NCI-H2227 treated with DMSO at 0.1 percent for 48 hours (cell line): Measurements from ENCODE around the gene CDC42BPA.
A peak's percentile ranks its signal among the peaks of the same experiment; 100 is the strongest.
"Not testable (repeated sequence)": the region's sequence is repeated elsewhere in the genome, so short reads cannot be mapped to it uniquely, and the experiment has no call there.

Source experiments
- DNase-seq: peaks from one replicate; lab custom pipeline; 2025; lab: John Stamatoyannopoulos, UW

The CDC42BPA gene

DNA sequence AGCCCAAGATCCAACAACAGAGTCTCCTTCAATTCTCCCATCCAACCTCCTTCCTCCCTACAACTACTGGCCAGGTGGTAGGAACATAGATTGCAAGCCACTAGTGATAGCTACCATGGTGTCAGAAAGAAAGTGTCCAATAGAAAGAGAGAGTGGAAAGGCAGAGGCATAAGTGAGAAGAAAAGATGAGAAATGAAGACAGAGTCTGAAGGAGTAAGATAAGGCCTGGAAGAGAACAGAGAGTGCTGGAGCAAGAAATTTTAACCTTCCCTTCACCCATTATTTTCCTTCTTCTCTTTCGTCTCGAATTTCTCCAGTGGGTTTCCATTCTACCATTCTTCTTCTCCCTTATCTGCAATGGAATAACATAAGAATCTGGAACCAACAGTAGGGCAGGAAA, 57.9 kb downstream of the CDC42BPA start:
- no peak for DNase-seq

DNA sequence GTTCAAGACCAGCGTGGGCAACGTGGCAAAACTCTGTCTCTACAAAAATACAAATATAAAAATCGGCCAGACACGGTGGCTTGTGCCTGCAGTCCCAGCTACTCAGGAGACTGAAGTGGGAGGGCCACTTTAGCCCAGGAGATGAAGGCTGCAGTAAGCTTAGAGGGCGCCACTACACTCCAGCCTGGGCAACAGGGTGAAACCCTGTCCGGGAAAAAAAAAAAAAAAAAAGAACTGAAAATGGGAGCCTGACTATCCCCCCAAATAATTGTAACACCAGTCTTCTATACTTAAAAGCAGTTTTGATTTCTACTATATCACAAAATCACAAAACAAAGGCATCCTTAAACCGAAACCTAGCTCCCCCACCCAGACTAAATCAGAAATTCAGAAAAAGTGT, 60.3 kb downstream of the CDC42BPA start:
- DNase-seq, result no peak

DNA sequence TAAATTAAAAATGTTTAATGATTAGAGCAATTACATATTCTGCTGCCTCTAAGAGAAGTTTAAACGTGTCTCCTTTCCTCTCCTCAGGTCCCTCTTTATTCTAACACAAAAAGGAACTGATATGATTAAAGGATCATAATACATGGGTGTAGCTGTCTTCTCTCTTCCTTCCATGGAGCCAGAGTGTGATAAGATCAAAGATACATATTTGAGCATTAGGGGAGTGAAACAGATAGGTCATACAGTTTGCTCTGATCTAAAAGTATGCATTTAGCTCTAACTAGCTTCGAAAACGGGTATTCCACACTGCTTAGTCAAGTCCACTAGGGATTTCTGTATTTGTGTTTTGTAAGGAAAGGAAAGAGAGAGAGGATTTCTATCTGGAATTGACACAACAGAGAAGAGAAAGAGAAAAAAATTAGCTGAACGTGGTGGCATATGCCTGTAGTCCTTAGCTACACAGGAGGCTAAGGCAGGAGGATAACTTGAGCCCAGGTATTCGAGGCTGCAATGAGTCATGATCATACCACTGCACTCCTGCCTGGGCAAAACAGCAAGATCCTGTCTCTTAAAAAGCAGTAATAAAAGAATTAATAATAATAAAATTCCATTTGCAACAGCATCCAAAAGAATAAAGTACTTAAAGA, 63.1 kb downstream of the CDC42BPA start:
- DNase-seq, result no peak

DNA sequence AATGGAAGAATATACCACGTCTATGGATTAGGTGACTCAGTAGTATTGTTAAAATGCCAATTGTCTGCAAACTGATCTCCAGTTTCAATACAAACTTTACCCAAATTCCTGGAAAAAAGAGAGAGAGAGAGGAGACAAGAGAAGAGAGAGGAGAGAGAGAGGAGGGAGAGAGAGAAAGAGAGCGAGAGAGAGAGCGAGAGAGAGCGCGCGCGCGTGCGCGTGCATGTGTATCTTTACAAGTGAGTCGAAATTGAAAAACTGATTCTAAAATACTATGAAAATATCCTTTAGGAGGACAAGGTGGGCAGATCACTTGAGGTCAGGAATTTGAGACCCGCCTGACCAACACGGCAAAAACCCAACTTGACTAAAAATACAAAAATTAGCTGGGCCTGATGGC, 65.2 kb downstream of the CDC42BPA start:
- no peak for DNase-seq

DNA sequence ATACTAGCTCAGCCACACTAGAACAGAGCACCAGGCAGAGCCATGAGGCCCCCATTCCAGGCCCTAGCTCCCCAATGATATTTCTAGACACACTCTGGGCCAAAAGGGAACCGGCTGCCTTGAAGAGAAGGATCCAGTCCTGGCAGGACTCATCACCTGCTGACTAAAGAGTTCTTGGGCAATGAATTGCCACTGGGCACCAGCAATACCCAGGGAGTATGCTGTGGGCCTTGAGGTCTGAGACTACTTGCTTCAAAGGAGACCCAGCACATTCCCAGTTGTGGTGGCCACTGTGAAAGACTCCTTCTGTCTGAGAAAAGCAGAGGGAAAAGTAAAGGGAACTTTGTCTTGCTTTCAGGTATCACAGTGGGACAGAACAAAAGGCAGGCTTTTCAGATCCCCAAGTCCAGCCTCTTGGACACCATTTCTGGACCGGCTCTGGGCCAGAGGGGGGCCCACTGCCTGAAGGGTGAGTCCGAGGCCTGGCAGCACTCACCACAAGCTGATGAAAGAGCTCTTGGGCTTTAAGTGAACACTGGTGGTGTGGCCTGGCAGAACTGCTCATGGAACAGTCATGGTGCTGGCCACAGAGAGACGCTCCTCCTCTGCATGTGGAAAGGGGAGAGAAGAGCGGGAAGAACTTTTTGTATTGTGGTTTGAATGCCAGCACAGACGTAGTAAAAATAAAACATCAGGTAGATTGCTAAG, 72.5 kb downstream of the CDC42BPA start:
- no peak for DNase-seq

DNA sequence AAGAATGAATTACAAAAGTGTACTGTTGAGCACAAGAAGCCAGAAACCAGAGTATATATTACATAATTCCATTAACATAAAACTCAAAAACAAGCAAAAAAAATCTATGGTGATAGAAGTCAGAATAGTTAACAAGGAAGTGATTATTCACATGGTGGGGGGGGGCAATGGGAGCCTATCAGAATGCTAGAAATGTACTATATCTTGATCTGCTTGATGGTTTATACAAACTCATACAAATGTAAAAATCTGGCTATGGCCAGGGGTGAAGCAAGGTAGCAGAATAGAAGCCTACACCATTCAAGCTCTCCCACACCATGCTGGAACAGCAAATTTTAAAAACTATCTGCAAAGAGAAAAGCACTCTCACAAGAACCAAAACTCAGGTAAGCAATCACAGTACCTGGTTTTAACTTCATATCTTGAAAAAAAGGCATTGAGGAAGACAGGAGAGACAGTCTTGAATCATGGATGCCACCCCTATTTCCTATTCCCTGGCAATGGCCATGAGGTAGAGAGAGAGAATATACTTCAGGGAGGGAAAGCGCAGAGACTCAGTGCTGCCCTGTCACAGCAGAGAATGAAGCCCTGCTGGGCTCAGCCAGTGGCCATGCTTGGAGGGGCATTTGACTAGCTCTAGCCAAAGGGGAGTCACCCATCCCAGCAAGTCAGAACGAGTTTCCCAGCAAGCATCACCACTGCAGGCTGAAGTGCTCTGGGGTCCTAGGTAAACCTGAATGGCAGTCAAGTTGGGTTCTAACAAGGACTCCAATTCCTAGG, 73.8 kb downstream of the CDC42BPA start:
- no peak for DNase-seq

DNA sequence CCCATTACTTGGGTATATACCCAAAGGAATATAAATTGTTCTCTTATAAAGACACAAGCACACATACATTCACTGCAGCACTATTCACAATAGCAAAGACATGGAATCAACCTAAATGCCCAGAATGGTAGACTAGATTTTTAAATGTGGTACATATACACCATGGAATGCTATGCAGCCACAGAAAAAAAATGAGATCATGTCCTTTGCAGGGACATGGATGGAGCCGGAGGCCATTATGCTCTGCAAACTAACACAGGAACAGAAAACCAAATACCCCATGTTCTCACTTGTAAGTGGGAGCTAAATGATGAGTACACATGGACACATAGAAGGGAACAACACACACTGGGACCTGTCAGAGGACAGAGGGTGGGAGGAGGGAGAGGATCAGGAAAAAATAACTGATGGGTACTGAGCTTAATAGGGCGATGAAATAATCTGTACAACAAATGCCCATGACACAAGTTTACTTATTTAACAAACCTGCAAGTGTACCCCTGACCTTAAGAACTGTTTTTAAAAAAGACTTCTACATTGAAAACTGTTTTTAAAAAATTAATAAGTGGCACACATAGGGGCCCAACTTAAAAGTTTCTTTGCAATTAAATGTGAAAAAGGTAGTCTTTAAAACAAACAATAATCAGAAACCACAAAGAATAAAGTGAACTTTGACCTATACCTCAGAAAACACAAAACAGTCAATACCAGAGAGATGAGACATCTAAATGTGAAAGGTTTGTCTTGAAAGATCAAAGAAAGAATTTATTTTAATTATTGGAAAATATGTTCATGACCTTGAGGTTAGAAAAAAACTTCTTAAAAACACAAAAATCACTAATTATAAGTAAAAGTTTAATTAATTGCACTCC, 75.2 kb downstream of the CDC42BPA start:
- no peak for DNase-seq

DNA sequence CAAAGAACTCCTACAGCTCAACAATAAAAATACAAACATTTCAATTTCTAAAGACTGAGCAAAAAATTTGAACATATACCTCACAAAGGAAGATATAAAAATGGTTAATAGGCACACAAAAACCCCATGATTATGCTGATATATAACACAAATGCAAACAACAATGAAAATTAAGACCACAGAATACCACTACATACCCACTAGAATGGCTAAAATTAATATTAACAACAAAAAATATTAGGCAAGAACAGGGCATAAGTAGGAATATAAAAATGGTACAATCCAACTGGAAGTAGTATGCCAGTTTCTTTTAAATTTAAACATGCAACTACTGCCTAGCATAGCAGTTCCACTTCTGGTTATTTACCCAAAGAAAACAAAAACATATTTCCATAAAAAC, 77.3 kb downstream of the CDC42BPA start:
- DNase-seq, result no peak

DNA sequence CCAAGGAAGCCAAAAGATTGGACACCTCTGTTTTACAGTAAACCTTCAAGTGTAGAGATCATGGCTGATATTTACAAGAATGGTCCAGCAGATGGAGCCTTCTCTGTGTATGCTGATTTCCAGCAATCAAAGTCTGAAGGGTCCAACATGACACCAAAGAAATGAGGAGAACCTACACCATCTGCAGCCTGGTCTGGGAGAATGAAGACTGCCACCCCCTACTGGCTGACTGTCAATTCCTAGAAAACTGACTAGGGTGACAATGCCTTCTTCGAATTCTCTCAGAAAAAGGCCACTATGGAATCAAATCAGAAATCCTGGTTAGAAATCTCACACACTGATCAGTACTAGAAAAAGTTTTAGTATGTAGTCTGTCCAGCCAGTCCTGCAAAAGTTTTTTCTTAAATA, 83.3 kb downstream of the CDC42BPA start:
- DNase-seq, result peak; percentile 4

DNA sequence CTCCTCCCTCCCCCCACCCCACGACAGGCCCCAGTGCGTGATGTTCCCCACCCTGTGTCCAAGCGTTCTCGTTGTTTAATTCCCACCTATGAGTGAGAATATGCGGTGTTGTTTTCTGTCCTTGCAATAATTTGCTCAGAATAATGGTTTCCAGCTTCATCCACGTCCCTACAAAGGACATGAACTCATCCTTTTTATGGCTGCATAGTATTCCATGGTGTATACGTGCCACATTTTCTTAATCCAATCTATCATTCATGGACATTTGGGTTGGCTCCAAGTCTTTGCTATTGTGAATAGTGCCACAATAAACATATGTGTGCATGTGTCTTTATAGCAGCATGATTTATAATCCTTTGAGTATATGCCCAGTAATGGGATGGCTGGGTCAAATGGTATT, 87.2 kb downstream of the CDC42BPA start:
- not testable (repeated sequence) for DNase-seq

DNA sequence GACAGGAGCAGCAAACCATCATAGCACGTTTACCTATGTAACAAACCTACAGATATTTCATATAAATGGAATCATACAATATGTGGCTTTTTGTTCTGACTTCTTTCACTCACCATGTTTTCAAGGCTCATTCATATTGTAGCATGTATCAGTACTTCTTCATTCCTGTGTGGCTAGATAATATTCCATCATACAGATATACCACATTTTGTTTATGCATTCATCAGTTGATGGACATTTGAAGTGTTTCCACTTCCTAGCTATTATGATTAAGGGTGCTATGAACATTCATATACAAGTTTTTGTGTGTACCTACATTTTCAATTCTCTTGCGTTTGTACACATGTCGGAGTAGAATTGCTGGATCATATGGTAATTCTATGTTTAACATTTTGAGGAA, 90.1 kb downstream of the CDC42BPA start:
- no peak for DNase-seq

DNA sequence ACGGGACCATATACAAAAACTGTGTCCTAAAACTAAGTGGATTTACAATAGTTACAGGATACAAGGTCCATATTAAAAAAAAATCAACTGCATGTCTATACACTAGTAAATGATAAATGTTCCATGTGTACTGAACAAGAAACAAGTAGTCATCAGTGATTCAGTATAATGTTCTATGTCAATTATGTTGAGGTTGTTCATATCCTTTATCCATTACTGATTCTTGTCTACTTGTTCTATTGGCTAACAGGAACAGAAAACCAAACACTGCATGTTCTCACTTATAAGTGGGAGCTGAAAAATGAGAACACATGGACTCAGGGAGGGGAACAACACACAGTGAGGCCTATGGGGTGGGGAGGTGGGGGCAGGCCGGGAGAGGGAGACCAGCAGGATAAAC, 90.5 kb downstream of the CDC42BPA start:
- no peak for DNase-seq

DNA sequence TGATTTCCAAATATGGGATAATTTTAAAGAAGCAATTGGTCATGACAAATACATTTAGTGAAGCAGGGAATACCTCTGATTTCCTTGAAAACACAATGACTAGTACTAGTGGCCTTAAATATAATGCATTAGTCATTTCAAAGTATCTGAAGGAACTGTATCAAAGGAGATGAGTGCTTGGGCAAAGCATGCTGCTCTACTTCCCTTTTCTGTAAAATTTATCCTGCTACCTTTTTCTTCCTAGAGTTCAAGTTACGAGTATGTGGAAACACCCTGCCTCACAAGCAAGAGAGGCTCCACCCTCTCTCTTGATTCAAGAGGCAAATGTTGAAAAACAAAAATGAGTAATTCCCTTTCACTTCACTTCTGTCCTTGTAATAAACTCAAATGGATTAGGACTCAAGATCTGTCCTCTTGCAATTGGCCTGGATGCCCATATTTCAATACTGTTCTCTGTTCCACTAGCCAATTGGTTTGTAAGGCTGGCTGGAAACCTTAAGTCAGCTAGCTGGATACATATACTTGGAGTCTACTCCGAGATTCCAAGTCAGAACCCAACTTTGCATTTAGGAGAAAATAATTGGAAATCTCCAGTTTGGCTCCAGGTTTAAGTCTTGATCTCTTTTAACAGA, 92.5 kb downstream of the CDC42BPA start:
- DNase-seq, result no peak

DNA sequence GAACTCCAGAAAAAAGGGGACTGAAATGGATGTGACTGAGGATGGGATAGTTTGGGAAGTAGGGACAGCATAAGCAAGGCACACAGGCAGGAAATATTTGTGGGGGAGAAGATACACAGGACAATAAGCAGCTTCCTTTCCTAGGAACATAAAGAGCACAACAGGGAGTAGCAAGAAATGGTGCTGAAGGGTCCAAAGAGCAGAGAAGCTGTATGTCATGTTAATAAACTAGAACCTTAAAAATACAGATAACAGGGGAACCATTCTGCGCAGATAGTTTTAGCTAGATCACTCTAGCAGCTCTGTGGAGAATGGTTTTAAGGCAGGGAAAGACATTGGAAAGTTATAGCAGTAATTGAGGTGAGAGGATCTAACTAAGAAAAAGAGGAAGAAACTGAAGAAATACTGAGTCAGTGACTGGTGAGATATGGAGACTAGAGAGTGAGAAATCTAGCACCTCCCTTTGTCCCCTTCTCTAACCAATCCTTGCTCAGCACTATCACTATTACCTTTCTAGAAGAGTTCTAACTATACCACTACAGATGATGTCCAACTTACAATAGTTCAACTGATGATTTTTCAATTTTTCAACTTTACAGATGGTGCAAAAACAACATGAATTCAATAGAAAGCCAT, 95.0 kb downstream of the CDC42BPA start:
- DNase-seq, result no peak

DNA sequence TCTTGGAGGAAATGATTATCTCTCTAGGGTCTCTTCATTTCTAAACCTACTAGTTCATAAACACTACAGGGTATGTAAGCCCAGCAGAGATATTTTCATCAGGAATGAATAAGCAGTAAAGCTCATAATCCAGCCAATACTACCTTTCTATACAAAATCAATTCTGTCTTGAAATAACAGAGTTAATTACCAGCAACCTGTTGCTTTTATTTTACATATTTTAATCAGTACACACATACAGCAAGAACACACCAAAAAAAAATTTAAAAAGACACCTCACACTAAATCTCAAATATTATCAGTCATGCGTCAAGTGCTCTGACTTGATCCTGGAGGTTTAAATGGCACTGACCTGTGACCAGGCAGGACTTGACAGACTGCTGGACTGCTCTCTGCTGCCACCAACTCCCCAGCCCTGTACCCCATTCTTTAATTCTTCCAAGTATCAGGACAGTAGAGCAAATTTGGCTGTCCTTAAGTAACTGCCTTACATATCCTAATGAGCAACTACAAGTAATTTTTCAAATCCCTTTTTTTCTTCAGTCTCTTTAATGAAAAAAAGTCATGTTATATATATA, 98.5 kb downstream of the CDC42BPA start:
- DNase-seq, result no peak

DNA sequence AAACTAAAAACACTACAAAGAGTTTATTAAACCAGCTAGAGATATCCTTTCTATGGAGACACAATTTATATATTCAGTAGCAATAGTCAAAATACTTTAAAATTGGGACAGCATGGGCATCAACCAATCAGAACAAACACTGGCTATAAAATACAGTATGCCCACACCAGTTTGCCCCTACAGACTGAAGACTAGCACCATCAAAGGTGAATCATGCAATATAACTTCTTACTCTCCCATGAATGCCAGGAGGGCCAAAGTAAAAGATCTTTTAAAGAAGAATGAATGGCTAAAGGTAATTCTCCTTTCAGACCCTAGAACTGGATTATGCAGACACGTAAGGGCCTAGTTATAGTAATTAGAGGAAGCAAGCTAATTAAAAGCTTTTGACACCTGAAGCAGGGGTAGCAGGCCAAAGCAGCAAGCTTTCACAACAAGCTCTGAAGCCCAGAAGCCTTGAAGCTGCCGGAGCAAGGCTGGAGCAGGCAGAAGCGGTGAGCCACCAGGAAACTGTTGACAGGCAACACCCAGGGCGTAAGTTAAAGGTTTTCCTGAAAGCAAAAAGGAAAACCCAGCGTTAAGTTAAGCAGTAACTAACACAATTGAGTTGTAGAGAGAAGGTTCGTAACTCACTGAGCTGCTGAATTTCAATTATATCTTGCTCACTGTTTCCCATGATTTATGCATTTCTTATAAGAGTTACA, 99.3 kb downstream of the CDC42BPA start:
- no peak for DNase-seq

DNA sequence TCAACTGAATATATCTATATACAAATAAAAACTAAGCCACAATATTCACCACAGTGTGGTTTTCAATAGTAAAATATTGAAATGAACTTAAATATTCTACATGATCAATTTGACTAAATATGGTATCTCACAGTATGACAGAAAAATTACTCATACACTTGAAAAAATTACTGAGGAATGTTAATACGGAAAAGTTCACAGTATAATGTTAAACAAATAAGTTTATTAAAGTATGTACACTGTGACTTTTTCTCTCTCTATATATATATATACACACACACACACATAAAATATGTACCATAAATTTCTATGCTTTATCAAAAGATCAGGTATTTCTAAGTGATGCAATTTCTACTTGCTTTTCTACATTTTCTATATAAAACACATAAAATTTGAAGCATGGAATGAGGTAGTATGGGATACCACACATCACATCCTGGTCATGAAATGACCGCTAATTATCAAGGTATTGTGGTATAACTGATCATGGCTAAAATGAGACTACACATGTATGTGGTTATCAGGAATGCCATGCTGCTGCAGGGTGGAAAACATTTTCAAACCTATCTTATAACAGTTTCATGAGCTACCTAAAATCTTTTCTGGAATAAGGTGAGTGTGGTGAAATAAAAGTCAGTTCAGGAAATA, 102.3 kb downstream of the CDC42BPA start:
- no peak for DNase-seq

DNA sequence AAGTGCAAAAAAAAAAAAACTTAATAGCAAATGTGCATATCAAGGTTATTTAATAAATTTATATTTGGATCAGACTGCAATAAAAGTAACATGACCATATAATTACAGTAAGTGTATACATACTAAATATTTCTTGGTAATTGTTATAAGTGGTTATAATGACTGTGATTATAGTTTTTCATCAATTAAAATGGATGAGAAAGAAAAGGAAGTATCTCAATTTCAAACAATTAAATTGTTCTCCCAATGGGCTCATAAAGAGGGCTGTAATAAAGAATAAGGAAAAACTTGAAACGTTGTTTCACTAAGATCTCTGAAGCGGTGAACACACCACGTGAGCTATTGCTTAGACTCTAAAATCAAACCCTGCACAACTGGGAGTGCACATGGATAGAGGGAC, 104.1 kb downstream of the CDC42BPA start:
- no peak for DNase-seq

DNA sequence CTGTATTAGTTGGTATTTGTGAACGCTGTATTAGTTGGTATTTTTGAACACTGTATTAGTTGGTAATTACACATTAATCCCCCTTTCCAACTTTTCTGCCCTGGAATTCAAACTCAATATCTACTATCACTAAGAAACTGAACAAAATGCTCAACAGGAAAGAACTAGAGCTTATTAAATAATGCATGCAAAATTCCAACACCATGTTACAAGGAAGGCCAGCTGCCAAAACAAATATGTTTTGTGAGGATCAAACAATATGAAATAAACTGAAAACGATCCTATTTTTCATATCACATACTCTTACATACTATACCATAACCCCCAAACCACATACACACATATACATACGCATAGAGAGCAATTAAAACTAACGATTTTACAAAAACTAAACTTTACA, 104.9 kb downstream of the CDC42BPA start:
- DNase-seq, result no peak

DNA sequence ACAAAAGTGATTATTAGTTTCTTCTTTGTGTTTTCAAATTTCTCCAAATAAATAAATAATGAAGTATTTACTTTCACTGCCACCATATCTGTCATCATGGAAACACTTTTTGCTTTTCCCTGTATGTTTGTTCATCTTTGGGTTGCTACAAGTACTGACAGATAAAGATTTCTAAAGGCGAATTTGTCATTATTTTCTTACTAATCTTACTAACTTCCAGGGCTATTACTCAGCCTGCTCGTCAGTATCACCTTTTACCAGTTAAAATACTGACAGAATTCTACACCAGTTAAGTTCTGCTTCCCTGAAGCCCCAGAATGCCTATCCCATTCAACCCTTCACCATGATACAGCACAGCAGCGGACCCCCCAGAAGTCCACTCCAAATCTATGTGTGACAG, 106.1 kb downstream of the CDC42BPA start:
- DNase-seq, result no peak
